ENCODE results near the gene ICA1.
A peak's percentile ranks its signal among the peaks of the same experiment; 100 is the strongest.

Gene ICA1

DNA sequence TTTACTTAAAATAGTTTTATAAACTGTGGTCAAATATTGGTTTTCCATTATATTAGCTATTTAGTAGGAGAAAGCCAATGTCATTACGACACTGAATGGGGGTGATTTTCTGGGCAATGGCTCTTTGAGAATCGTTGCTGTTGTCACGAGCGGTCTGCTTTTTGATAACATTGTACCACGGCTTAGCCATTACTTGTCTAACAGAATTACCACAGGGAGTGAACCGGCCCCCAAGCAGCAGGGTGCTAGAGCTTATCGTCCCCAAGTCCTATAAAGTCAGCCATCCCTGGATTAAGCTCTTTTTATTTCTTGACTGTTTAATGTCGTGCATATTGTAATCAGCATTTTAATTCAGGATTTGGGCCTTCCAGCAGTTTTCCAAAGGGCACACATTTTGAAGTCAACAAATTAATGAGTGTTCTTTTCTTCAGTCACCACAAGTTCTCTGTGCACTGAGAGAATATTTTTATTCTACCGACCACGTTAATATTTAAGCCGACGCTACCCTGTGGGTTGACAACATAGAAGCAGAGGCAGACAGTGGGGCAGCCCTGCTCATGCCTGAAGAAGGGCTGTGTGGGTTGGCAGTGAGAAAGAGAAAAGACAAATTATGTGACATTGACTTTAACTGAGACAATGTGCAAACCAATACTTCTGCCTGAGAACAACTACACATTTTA is 125.8 kb downstream of the ICA1 start:
- ATAC-seq (replicated peaks; ENCODE audit: extremely low read depth, poor library complexity, severe bottlenecking): no peak
- H3K27ac Mint-ChIP-seq (ENCODE audit: low read depth): no peak overlapping the region

DNA sequence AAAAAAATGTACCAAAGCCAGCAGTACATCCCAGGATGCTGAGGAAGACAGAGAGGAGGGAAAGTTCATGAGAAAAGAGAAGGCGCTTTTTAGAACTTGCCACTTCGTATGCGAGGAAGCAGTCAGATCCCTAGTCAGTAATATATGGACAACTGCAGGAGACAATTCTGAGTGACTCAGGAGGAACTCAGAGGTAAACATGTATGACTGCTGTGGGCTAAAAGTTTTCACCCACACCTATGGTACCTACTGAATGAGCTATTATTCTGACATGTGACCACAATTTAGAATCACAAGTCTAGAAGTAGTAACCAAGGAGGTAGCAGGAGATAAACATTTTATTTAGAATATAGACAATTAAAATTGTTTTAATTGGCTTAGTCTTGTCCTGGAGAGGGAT is 126.5 kb downstream of the ICA1 start:
- peaks cover 9% of the 10 kb centered on the region for H3K36me3 Mint-ChIP-seq (ENCODE audit: insufficient read depth)
- no peak for ATAC-seq (replicated peaks; ENCODE audit: extremely low read depth, poor library complexity, severe bottlenecking)
- no peak for DNase-seq (ENCODE audit: low spot score in 2 of 2)
- no peaks in the 10 kb centered on the region for H3K27me3 Mint-ChIP-seq
- H3K4me1 Mint-ChIP-seq: peaks cover 34% of the 10 kb centered on the region
- no peak overlapping the region for H3K4me3 Mint-ChIP-seq
- no peaks in the 10 kb centered on the region for H3K9me3 Mint-ChIP-seq
- H3K27ac Mint-ChIP-seq (ENCODE audit: low read depth): no peak overlapping the region

More for the DNA sequence above, 125.8 kb downstream of the ICA1 start:
- DNase-seq (ENCODE audit: low spot score in 2 of 2): no peak
- peaks cover 28% of the 10 kb centered on the region for H3K4me1 Mint-ChIP-seq
- H3K4me3 Mint-ChIP-seq: no peak overlapping the region
- peaks cover 9% of the 10 kb centered on the region for H3K36me3 Mint-ChIP-seq (ENCODE audit: insufficient read depth)
- no peaks in the 10 kb centered on the region for H3K27me3 Mint-ChIP-seq
- H3K9me3 Mint-ChIP-seq: no peaks in the 10 kb centered on the region

DNA sequence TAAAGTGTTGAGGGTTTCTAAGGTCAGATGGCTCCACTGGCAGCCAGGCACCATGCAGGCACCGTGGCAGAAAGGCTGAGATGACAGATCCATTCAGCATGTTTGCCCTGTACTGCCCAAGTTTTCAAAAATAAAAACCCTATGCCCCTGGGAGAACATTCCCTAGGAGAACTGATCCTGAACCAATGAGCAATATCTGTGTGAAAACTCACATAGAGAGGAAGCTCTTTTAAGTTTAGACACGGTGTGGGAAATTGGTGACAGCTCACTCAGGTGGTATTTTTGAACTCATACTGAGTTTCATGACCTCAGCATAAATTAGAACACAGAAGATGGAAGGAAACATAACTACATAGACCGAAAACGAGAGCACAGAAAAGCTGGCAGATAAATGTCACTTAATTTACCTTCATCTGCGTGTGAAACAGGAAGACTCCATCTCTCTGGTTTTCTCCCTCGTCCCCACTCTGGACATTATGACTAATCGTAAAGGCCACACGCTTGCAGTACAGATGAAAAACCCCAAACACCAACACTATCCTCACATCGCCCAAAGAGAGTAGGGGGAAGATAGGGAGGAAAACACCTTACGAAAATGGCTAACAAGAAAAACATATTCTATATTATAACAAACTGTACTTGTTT is 127.8 kb downstream of the ICA1 start:
- Mint-ChIP-seq H3K27ac (ENCODE audit: low read depth) (peak overlapping the region; percentile 87), H3K4me3 (peak overlapping the region; percentile 39), H3K9me3 (no peaks in the 10 kb centered on the region), H3K27me3 (no peaks in the 10 kb centered on the region), H3K4me1 (peaks cover 42% of the 10 kb centered on the region), H3K36me3 (ENCODE audit: insufficient read depth) (peaks cover 6% of the 10 kb centered on the region)
- DNase-seq (ENCODE audit: low spot score in 2 of 2): no peak
- no peak for ATAC-seq (replicated peaks; ENCODE audit: extremely low read depth, poor library complexity, severe bottlenecking)

DNA sequence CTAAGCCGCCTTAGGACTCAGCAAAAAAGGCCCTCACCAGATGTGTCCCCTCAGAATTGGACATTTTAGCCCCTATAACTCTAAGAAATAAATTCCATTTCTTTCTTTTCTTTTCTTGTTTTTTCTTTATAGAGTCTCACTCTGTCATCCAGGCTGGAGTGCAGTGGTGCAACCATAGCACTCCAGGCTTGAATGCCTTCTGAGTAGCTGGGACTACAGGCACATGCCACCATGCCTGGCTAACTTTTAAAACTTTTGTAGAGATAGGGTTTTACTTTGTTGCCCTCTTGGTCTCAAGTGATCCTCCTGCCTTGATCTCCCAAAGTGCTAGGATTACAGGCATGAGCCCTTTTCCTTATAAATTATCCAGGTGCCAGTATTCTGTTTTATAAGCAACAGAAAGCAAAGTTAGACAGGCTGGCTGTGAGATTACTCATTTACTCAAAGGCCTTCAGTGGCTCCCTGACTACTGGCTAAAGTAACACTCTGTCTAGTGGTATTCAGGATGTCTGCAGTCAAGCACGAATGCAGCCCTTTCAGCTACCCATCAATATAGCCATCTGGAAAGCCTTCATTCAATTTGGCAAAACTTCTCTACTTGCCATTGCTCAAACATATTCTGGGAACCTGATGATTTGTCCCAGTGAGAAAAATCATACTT is 128.6 kb downstream of the ICA1 start:
- DNase-seq (ENCODE audit: low spot score in 2 of 2): no peak
- Mint-ChIP-seq H3K27me3 (no peaks in the 10 kb centered on the region), H3K4me3 (peak overlapping the region; percentile 55), H3K36me3 (ENCODE audit: insufficient read depth) (peaks cover 10% of the 10 kb centered on the region), H3K27ac (ENCODE audit: low read depth) (peak overlapping the region; percentile 87), H3K4me1 (peaks cover 51% of the 10 kb centered on the region), H3K9me3 (no peaks in the 10 kb centered on the region)
- ATAC-seq (replicated peaks; ENCODE audit: extremely low read depth, poor library complexity, severe bottlenecking): no peak

DNA sequence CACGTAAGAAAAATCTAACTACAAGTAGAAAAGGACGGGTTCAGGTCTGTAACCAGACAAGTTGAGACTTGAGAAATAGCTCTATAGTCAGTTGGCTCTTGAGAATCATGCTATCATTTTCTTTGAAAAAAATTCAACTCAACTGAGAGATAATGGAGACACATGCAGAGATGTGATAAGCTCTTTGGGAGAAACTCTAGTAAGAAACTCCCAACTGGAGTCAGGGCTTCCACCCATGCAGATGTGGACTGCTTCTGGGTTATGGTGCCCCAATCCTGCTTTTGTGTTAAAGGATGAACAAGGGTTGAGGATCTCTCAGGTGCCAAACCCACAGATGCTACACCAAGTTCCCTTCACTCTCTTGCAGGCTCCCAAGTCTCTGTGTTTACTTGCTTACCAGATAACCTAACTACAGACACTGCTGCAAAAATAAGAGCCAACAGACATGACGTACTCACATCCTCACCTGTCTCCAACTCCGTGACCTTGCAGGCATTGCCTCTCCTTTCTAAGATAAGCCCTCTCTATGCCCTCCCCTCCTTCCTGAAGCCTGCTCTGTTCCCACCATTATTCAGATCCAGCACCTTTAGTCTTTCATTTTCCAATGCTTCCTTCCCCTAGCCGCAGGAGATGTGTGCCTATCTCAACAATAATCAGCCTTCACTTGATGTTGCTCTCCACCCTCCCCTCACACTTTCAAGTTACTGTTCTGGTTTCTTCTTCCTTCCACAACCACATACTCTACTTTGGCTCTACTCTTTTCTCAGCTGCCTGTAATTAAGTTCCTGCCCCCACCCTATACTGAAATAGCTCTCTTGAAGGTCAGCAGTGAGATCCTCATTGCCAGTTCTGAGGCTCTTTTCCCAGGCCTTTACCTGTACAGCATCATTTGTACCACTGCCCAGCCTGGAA is 130.0 kb downstream of the ICA1 start:
- Mint-ChIP-seq H3K4me3 (peak overlapping the region; percentile 55), H3K36me3 (ENCODE audit: insufficient read depth) (peaks cover 12% of the 10 kb centered on the region), H3K27ac (ENCODE audit: low read depth) (peak overlapping the region; percentile 87), H3K9me3 (no peaks in the 10 kb centered on the region), H3K4me1 (peaks cover 64% of the 10 kb centered on the region), H3K27me3 (no peaks in the 10 kb centered on the region)
- ATAC-seq (replicated peaks; ENCODE audit: extremely low read depth, poor library complexity, severe bottlenecking) (peak; percentile 85), DNase-seq (ENCODE audit: low spot score in 2 of 2) (peak; percentile 48 to 72)

DNA sequence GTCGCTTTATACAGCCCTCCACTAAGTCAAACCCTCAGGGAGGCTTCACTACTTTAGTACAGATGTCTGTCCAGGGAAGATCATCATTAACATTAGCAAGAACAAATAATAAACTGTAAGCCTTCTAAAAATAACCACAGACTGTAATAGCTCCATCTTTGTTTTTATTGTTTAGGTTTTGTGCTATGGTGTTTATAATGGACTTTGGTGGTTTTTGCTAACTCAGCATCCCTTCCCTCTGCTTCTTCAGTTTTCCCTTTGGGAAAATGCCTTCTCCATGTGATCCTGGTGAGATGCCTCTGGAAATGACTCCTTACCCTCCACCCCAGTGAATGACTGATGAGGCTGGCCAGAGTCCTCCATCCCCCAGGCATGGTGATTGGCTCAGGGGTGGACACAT is 131.3 kb downstream of the ICA1 start:
- no peak for DNase-seq (ENCODE audit: low spot score in 2 of 2)
- peaks cover 17% of the 10 kb centered on the region for H3K36me3 Mint-ChIP-seq (ENCODE audit: insufficient read depth)
- no peaks in the 10 kb centered on the region for H3K9me3 Mint-ChIP-seq
- peak overlapping the region; percentile 87 for H3K27ac Mint-ChIP-seq (ENCODE audit: low read depth)
- H3K4me1 Mint-ChIP-seq: peaks cover 77% of the 10 kb centered on the region
- H3K4me3 Mint-ChIP-seq: no peak overlapping the region
- H3K27me3 Mint-ChIP-seq: no peaks in the 10 kb centered on the region
- ATAC-seq (replicated peaks; ENCODE audit: extremely low read depth, poor library complexity, severe bottlenecking): no peak

DNA sequence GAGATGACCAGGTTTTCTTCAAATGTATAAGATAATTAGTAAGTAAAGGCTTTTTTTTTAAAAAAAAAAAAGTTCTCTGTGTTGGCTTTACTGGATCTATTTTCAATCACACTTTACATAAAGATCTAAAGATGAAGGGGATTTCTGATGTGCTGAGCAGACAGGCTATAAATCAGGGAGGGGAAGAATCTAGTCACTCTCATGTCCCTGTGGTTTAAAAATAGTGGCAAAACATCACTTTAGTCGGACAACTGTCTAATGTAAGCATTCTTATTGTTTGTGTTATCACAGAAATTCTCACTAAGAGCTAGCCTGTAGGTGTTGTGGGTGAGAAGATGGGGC is 132.7 kb downstream of the ICA1 start:
- Mint-ChIP-seq H3K27ac (ENCODE audit: low read depth) (peak overlapping the region; percentile 96), H3K4me3 (peak overlapping the region; percentile 64)

DNA sequence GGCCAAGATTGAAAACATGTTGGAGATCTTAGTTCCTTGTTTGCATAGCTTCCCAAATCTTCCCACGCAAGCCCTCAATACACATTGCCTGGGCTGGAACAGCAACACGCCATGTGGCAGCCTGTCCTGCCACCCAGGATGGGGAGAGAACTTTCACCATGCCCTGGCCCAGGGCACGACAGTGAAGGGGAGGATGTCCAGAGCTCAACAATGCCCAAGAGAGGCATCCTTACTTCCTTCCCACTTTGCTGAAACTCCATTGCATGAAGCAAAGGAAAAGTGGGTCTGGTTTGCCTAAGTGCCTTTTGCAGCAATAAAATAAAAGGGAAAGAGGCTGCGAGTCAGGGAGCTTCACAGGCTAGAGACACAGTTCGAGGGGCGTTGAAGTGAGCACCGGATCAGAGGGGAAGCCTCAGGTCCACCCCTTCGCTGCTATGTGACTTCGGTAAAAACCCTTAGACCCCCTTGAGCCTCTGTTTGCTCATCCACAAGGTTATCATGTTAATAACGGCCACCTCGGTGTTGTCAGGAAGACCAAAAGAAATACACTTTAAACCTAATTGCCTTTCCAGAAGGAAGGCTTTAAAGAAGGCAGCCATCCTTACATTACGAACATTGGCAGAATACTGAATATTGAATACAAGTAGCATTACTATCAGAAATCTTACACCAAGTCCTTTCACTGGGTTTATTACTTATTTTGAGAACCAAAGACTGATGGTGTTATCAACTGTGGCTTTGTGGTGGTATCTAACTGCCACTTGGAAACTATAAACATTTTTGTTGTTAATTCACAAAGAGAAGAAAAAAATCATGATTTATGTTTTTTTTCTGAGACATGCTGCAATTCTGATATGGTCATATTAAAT is 133.3 kb downstream of the ICA1 start:
- no peaks in the 10 kb centered on the region for H3K27me3 Mint-ChIP-seq

More for the DNA sequence above, 132.7 kb downstream of the ICA1 start:
- H3K36me3 Mint-ChIP-seq (ENCODE audit: insufficient read depth): peaks cover 17% of the 10 kb centered on the region
- no peaks in the 10 kb centered on the region for H3K9me3 Mint-ChIP-seq
- H3K27me3 Mint-ChIP-seq: no peaks in the 10 kb centered on the region
- DNase-seq (ENCODE audit: low spot score in 2 of 2) (no peak), ATAC-seq (replicated peaks; ENCODE audit: extremely low read depth, poor library complexity, severe bottlenecking) (no peak)
- H3K4me1 Mint-ChIP-seq: peaks cover 85% of the 10 kb centered on the region

DNA sequence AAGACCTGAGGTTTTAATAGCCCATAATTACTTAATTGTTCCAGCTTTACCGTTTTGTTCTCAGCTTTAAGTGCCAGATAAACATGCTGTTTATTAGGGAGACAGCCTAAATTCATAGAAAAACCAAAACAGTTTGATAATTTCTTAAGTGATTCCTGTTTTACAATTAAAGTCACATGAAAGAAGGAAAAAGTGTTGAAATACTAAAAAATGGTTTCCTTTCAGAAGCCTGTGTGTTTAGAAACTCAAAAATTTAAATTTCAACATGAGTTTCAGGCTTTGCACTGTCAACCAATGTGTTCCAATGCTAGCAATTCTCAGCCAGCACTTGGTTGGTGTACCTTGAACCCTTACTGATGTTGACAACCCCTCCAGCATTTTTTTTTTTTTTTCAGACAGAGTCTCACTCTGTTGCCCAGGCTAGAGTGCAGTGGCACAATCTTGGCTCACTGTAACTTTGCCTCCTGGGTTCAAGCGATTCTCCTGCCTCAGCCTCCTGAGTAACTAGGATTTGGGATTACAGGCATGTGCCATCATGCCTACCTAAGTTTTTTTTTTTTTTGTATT is 135.3 kb downstream of the ICA1 start:
- no peak for ATAC-seq (replicated peaks; ENCODE audit: extremely low read depth, poor library complexity, severe bottlenecking)
- H3K36me3 Mint-ChIP-seq (ENCODE audit: insufficient read depth): peaks cover 11% of the 10 kb centered on the region
- no peaks in the 10 kb centered on the region for H3K27me3 Mint-ChIP-seq
- peak overlapping the region; percentile 99 for H3K27ac Mint-ChIP-seq (ENCODE audit: low read depth)
- peak overlapping the region; percentile 75 for H3K4me3 Mint-ChIP-seq
- peaks cover 78% of the 10 kb centered on the region for H3K4me1 Mint-ChIP-seq
- DNase-seq (ENCODE audit: low spot score in 2 of 2): no peak
- H3K9me3 Mint-ChIP-seq: no peaks in the 10 kb centered on the region

More for the DNA sequence above, 133.3 kb downstream of the ICA1 start:
- Mint-ChIP-seq H3K4me1 (peaks cover 81% of the 10 kb centered on the region), H3K36me3 (ENCODE audit: insufficient read depth) (peaks cover 17% of the 10 kb centered on the region), H3K27ac (ENCODE audit: low read depth) (peak overlapping the region; percentile 96), H3K4me3 (peak overlapping the region; percentile 64), H3K9me3 (no peaks in the 10 kb centered on the region)
- peak; percentile 13 for ATAC-seq (replicated peaks; ENCODE audit: extremely low read depth, poor library complexity, severe bottlenecking)
- no peak for DNase-seq (ENCODE audit: low spot score in 2 of 2)

DNA sequence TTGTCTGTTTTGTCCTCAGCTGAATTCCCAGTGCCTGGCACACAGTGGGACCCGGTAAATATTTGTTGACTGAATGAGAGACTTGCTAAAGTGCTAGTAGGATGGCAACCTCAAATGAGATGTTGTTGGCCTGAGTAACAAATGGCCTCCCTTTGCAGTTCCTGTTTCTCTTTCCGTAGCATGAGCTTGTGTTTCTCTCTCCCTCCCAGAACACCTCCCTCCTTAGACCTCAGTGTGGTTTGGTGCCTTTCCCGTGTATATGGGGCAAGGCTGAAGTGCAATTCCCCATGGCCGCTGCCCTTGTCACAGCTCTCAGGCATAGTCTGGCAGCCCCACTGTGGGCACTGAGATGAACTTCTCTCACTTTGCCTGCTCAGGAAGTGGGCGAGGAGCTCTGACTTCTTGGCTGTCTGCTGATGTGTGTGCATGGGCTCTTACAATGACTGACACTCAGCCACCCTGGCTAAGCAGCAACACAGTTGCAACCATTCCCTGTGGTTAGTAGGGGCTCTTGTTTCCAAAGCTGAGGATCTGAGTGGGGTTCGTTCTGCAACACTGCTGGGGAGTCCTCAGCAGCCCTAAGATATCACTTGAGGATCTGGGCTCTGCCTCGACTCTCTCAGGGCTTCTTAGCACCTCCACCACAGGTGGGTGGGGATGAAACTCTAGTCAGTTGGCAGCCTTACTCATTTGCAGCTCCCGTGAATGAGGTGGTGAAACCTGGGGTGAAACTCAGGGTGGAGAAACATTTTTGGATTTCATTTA is 136.1 kb downstream of the ICA1 start:
- Mint-ChIP-seq H3K27ac (ENCODE audit: low read depth) (peak overlapping the region; percentile 99), H3K9me3 (no peaks in the 10 kb centered on the region), H3K27me3 (no peaks in the 10 kb centered on the region), H3K4me1 (peaks cover 84% of the 10 kb centered on the region), H3K36me3 (ENCODE audit: insufficient read depth) (peaks cover 11% of the 10 kb centered on the region), H3K4me3 (peak overlapping the region; percentile 75)
- DNase-seq (ENCODE audit: low spot score in 2 of 2) (peak; percentile 68 to 89), ATAC-seq (replicated peaks; ENCODE audit: extremely low read depth, poor library complexity, severe bottlenecking) (peak; percentile 86)

DNA sequence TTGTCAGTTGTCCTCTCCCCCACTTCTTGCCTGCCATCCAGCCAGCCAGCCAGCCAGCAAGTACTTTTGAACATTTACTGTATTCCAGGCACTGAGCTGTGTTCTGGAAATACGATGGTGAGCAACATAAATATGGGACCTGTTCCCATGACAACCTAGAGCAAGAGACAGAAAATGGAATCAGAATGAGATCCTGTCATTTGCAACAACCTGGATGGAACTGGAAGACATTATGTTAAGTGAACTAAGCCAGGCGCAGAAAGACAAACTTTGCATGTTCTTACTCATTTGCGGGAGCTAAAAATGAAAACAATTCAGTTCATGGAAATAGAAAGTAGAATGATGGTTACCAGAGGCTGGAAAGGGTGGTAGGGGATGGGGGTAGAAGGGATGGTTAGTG is 140.7 kb downstream of the ICA1 start:
- Mint-ChIP-seq H3K27ac (ENCODE audit: low read depth) (peak overlapping the region; percentile 87), H3K4me3 (no peak overlapping the region), H3K36me3 (ENCODE audit: insufficient read depth) (peaks cover 4% of the 10 kb centered on the region), H3K27me3 (no peaks in the 10 kb centered on the region), H3K9me3 (no peaks in the 10 kb centered on the region), H3K4me1 (peaks cover 77% of the 10 kb centered on the region)
- ATAC-seq (replicated peaks; ENCODE audit: extremely low read depth, poor library complexity, severe bottlenecking): no peak
- DNase-seq (ENCODE audit: low spot score in 2 of 2): no peak
